ENCODE data around the gene CDKAL1. TPM values are rescaled to one million over a fixed set of nuclear protein-coding genes. Genes with fewer than 3 reads are reported as not detected.
A peak's percentile ranks its signal among the peaks of the same experiment; 100 is the strongest.
"Not testable (repeated sequence)": the region's sequence is repeated elsewhere in the genome, so short reads cannot be mapped to it uniquely, and the experiment has no call there.

The CDKAL1 gene
- total RNA-seq, 2 experiments from 2014 or later: 22.1 to 23.4 TPM

- H3K4me1 Mint-ChIP-seq; DNase-seq; POLR2A ChIA-PET; H3K27me3 Mint-ChIP-seq; H3K9me3 Mint-ChIP-seq (ENCODE audit: low read depth); H3K27ac Mint-ChIP-seq; intact Hi-C loops (cut with DNase I, micrococcal nuclease); ATAC-seq; CTCF ChIA-PET; H3K4me3 Mint-ChIP-seq: not testable (repeated sequence)
- peaks cover 18% of the 10 kb centered on the region for H3K36me3 Mint-ChIP-seq (ENCODE audit: low read depth)
These were observed 83.3 kb downstream of the CDKAL1 start for GRCh38 chr6:20617537-20617936.

GRCh38 chr6:20620043-20620442, 85.8 kb downstream of the CDKAL1 start:
- H3K9me3 Mint-ChIP-seq (ENCODE audit: low read depth): no peaks in the 10 kb centered on the region
- no peak overlapping the region for H3K27ac Mint-ChIP-seq
- H3K27me3 Mint-ChIP-seq: no peaks in the 10 kb centered on the region
- ChIA-PET POLR2A (no interaction called here), CTCF (interaction anchor here (0.7 to 1.1 kb wide), 2 partner anchors 10 to 61 kb away, joined by 3 read pairs; no protein-coding TSS in a partner anchor)
- intact Hi-C loops (cut with DNase I, micrococcal nuclease): no loop called here
- ATAC-seq: no peak
- H3K4me1 Mint-ChIP-seq: peaks cover 16% of the 10 kb centered on the region
- H3K36me3 Mint-ChIP-seq (ENCODE audit: low read depth): peaks cover 14% of the 10 kb centered on the region
- H3K4me3 Mint-ChIP-seq: no peak overlapping the region
- no peak for DNase-seq

GRCh38 chr6:20623761-20624160, 89.5 kb downstream of the CDKAL1 start:
- CTCF ChIA-PET: no interaction called here
- intact Hi-C loops (cut with DNase I, micrococcal nuclease): no loop called here
- ATAC-seq: no peak

GRCh38 chr6:20626165-20626564, 91.9 kb downstream of the CDKAL1 start:
- DNase-seq: no peak
- ChIA-PET POLR2A (no interaction called here), CTCF (interaction anchor here (0.6 kb wide), 1 partner anchor 1385 kb away, joined by 3 read pairs; no protein-coding TSS in a partner anchor)
- Mint-ChIP-seq H3K4me3 (no peak overlapping the region), H3K27me3 (no peaks in the 10 kb centered on the region), H3K4me1 (peaks cover 31% of the 10 kb centered on the region), H3K27ac (no peak overlapping the region), H3K9me3 (ENCODE audit: low read depth) (no peaks in the 10 kb centered on the region), H3K36me3 (ENCODE audit: low read depth) (peaks cover 2% of the 10 kb centered on the region)
- no peak for ATAC-seq
- intact Hi-C loops (cut with DNase I, micrococcal nuclease): no loop called here

More at GRCh38 chr6:20623761-20624160, 89.5 kb downstream of the CDKAL1 start:
- no peak overlapping the region for H3K27ac Mint-ChIP-seq
- POLR2A ChIA-PET: interaction anchor here (0.5 kb wide), 1 partner anchor 8 kb away, joined by 6 read pairs; no protein-coding TSS in a partner anchor
- H3K36me3 Mint-ChIP-seq (ENCODE audit: low read depth): peaks cover 6% of the 10 kb centered on the region
- no peak overlapping the region for H3K4me3 Mint-ChIP-seq
- no peaks in the 10 kb centered on the region for H3K27me3 Mint-ChIP-seq
- H3K4me1 Mint-ChIP-seq: peaks cover 17% of the 10 kb centered on the region
- DNase-seq: no peak
- no peaks in the 10 kb centered on the region for H3K9me3 Mint-ChIP-seq (ENCODE audit: low read depth)

GRCh38 chr6:20629509-20629908, 95.3 kb downstream of the CDKAL1 start:
- no peak for ATAC-seq
- POLR2A ChIA-PET: no interaction called here

GRCh38 chr6:20630136-20630535, 95.9 kb downstream of the CDKAL1 start:
- Mint-ChIP-seq H3K4me1 (peaks cover 30% of the 10 kb centered on the region), H3K27ac (no peak overlapping the region), H3K4me3 (no peak overlapping the region), H3K36me3 (ENCODE audit: low read depth) (peaks cover 15% of the 10 kb centered on the region), H3K27me3 (no peaks in the 10 kb centered on the region), H3K9me3 (ENCODE audit: low read depth) (no peaks in the 10 kb centered on the region)
- CTCF ChIA-PET: interaction anchor here (0.6 to 0.8 kb wide), 2 partner anchors 8 to 10 kb away, joined by 3 to 4 read pairs; no protein-coding TSS in a partner anchor
- intact Hi-C loops (cut with DNase I, micrococcal nuclease): loop anchor here in 1 of 2 experiments (2.0 kb wide), 1 partner anchor 29 kb away; no protein-coding TSS in a partner anchor
- POLR2A ChIA-PET: no interaction called here
- ATAC-seq: no peak
- DNase-seq: no peak

More at GRCh38 chr6:20629509-20629908, 95.3 kb downstream of the CDKAL1 start:
- intact Hi-C loops (cut with DNase I, micrococcal nuclease): no loop called here
- CTCF ChIA-PET: no interaction called here
- no peaks in the 10 kb centered on the region for H3K9me3 Mint-ChIP-seq (ENCODE audit: low read depth)
- no peak for DNase-seq
- no peaks in the 10 kb centered on the region for H3K27me3 Mint-ChIP-seq
- no peak overlapping the region for H3K27ac Mint-ChIP-seq
- H3K4me1 Mint-ChIP-seq: peaks cover 31% of the 10 kb centered on the region
- H3K36me3 Mint-ChIP-seq (ENCODE audit: low read depth): peaks cover 15% of the 10 kb centered on the region
- H3K4me3 Mint-ChIP-seq: no peak overlapping the region

GRCh38 chr6:20630617-20631548, 96.6 kb downstream of the CDKAL1 start:
- H3K27me3 Mint-ChIP-seq: no peaks in the 10 kb centered on the region
- no peak overlapping the region for H3K4me3 Mint-ChIP-seq
- peaks cover 15% of the 10 kb centered on the region for H3K36me3 Mint-ChIP-seq (ENCODE audit: low read depth)
- H3K27ac Mint-ChIP-seq: peak overlapping the region; percentile 35
- POLR2A ChIA-PET: interaction anchor here (0.6 kb wide), 1 partner anchor 56 kb away, joined by 4 read pairs; no protein-coding TSS in a partner anchor
- peaks cover 30% of the 10 kb centered on the region for H3K4me1 Mint-ChIP-seq
- CTCF ChIA-PET: interaction anchor here (0.6 to 0.8 kb wide), 2 partner anchors 9 to 11 kb away, joined by 3 to 4 read pairs; no protein-coding TSS in a partner anchor
- intact Hi-C loops (cut with DNase I, micrococcal nuclease): loop anchor here in 1 of 2 experiments (2.0 kb wide), 1 partner anchor 30 kb away; no protein-coding TSS in a partner anchor
- DNase-seq: peak; percentile 46
- H3K9me3 Mint-ChIP-seq (ENCODE audit: low read depth): no peaks in the 10 kb centered on the region
- ATAC-seq: peak; percentile 91

GRCh38 chr6:20631549-20631924, 97.3 kb downstream of the CDKAL1 start:
- CTCF ChIA-PET: no interaction called here

GRCh38 chr6:20632696-20633095, 98.4 kb downstream of the CDKAL1 start:
- DNase-seq (no peak), ATAC-seq (no peak)
- no peaks in the 10 kb centered on the region for H3K27me3 Mint-ChIP-seq
- ChIA-PET CTCF (no interaction called here), POLR2A (no interaction called here)
- peaks cover 31% of the 10 kb centered on the region for H3K4me1 Mint-ChIP-seq
- H3K9me3 Mint-ChIP-seq (ENCODE audit: low read depth): no peaks in the 10 kb centered on the region
- intact Hi-C loops (cut with DNase I, micrococcal nuclease): no loop called here
- no peak overlapping the region for H3K27ac Mint-ChIP-seq
- peaks cover 22% of the 10 kb centered on the region for H3K36me3 Mint-ChIP-seq (ENCODE audit: low read depth)
- no peak overlapping the region for H3K4me3 Mint-ChIP-seq

More at GRCh38 chr6:20631549-20631924, 97.3 kb downstream of the CDKAL1 start:
- Mint-ChIP-seq H3K27ac (peak overlapping the region; percentile 35), H3K9me3 (ENCODE audit: low read depth) (no peaks in the 10 kb centered on the region), H3K4me3 (no peak overlapping the region), H3K4me1 (peaks cover 30% of the 10 kb centered on the region), H3K27me3 (no peaks in the 10 kb centered on the region), H3K36me3 (ENCODE audit: low read depth) (peaks cover 20% of the 10 kb centered on the region)
- ATAC-seq (no peak), DNase-seq (no peak)
- intact Hi-C loops (cut with DNase I, micrococcal nuclease): loop anchor here in 1 of 2 experiments (2.0 kb wide), 1 partner anchor 31 kb away; no protein-coding TSS in a partner anchor
- POLR2A ChIA-PET: interaction anchor here (0.7 kb wide), 1 partner anchor 8 kb away, joined by 6 read pairs; no protein-coding TSS in a partner anchor

GRCh38 chr6:20633566-20634340, 99.5 kb downstream of the CDKAL1 start:
- DNase-seq (no peak), ATAC-seq (no peak)
- Mint-ChIP-seq H3K9me3 (ENCODE audit: low read depth) (no peaks in the 10 kb centered on the region), H3K4me1 (peaks cover 31% of the 10 kb centered on the region), H3K4me3 (no peak overlapping the region), H3K27ac (no peak overlapping the region), H3K36me3 (ENCODE audit: low read depth) (peaks cover 22% of the 10 kb centered on the region), H3K27me3 (no peaks in the 10 kb centered on the region)
- POLR2A ChIA-PET: no interaction called here
- intact Hi-C loops (cut with DNase I, micrococcal nuclease): no loop called here
- CTCF ChIA-PET: no interaction called here

- CTCF ChIA-PET: no interaction called here
- H3K36me3 Mint-ChIP-seq (ENCODE audit: low read depth): peaks cover 25% of the 10 kb centered on the region
- ATAC-seq: no peak
These were observed 104.9 kb downstream of the CDKAL1 start for GRCh38 chr6:20639161-20639560.

More at GRCh38 chr6:20639161-20639560, 104.9 kb downstream of the CDKAL1 start:
- Mint-ChIP-seq H3K9me3 (ENCODE audit: low read depth) (no peaks in the 10 kb centered on the region), H3K4me1 (peaks cover 2% of the 10 kb centered on the region), H3K27me3 (no peaks in the 10 kb centered on the region), H3K4me3 (no peak overlapping the region), H3K27ac (no peak overlapping the region)
- intact Hi-C loops (cut with DNase I, micrococcal nuclease): no loop called here
- DNase-seq: no peak
- POLR2A ChIA-PET: no interaction called here
